RCC 7860 (cell line): ENCODE results near the gene SFTA2.
"Not testable (repeated sequence)": the region's sequence is repeated elsewhere in the genome, so short reads cannot be mapped to it uniquely, and the experiment has no call there.

Experiments
- DNase-seq: peaks from one replicate; pipeline ENCODE4 v3.0.0-alpha.2; 2015; ENCODE audit warnings: low spot score
- FAIRE-seq: peaks from 2 replicates; lab custom pipeline; 2012; peaks lifted over from hg19 to GRCh38; lab: Jason Lieb, UNC

Gene SFTA2

DNA sequence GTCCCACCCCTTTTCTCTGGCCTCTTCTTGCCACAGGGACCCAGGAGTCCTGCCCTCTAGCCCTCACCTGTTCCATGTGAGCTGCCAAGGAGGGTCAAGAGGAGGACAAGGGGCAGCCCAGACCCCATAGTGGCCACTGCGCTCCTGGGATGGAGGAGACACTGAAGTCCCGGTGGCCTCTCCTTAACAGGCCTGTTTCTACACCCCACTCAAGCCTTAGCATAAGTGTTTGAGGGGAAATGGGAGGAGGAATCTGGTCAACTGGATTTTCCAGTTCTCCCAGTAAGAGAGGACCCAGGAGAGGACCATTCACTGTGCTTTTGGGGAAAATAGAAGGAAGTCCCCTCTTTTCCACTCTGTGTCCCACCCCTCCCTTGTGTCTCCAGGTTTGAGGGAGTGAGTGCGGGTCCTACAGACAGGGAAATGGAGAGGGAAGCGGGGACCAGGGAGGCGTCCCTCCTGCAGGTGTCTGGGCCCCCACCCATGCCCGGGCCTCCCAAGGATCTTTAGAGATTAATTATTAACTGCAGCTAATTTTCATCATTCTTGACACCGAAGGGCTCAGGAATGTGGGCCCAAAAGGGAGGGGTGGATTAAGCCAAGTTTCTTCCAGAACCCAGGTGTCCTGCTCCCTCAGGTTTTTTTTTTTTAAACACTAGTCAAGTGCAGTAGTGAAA, at the start of gene SFTA2:
SFTA2 (minus strand) TSS at position 202 of the 677 bp plus-strand sequence; CDS start at position 128, 74 bp downstream.
- no peak for DNase-seq
- no peak for FAIRE-seq

DNA sequence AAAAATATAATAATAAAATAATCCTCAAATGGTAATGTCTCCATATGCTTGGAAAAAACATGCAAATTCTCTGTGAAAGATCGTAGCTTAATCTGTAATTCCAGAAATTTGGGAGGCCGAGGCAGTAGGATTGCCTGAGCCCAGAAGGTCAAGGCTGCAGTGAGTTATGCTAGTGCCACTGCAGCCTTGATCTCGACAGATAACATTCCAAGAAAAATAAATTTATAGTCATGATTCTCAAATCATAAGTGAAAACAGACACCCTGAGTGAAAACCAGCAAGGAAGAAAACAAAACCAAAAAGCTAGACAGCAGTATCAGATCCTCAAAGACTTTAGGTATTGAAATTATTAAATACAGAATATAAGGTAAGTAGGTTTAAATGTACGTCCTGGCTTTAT, 47.7 kb upstream of the SFTA2 start:
- no peak for FAIRE-seq
- DNase-seq = no peak

- FAIRE-seq = no peak
These were observed 47.2 kb upstream of the SFTA2 start for GRCh38 chr6:30979141-30979540.

GRCh38 chr6:30974490-30975252, 42.7 kb upstream of the SFTA2 start:
- FAIRE-seq = no peak

More at GRCh38 chr6:30979141-30979540, 47.2 kb upstream of the SFTA2 start:
- DNase-seq = no peak

GRCh38 chr6:30972816-30973215, 40.8 kb upstream of the SFTA2 start:
- no peak for FAIRE-seq
- no peak for DNase-seq

More at GRCh38 chr6:30974490-30975252, 42.7 kb upstream of the SFTA2 start:
- no peak for DNase-seq

DNA sequence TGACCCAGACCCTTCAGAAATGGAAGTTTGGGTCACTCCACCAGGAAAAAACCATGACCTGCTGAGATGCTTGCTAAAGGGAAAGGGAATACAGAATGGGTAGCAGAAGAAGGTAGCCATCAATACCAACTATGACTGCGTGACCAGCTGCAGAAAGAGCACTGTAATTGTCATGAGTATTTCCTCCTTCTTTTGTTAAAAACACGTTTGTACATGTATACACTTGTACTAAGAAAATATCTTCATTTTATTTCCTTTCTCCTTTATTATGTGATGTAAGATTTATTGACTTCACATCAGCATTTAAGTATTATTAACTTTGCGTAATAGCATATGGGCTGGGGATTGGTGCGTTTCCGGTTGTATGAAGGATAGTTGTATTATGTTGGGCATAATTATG, 39.0 kb upstream of the SFTA2 start:
- FAIRE-seq = no peak
- DNase-seq = no peak

- not testable (repeated sequence) for FAIRE-seq, DNase-seq
These were observed 37.2 kb upstream of the SFTA2 start for GRCh38 chr6:30969171-30969570.

DNA sequence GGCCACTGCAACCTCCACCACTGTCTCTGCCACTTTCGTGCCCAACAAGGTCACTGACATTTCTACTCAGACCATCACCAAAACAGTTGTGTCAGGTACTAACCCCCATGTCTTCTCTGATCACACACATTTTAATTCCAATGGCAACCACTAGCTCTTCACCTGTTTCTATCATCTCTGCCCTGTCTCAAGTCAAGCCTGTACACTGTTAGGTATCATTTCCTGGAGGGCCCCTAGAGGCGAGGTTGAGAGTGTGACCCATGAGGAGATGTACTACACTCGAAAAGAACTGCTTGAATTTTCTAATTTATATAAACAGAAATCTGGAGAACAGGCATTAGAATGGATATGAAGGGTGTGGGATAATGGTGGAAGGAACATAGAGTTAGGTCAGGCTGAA, 34.2 kb upstream of the SFTA2 start:
- no peak for DNase-seq

GRCh38 chr6:30965140-30965601, 33.2 kb upstream of the SFTA2 start:
- DNase-seq = no peak
- FAIRE-seq = no peak

More for the DNA sequence above, 34.2 kb upstream of the SFTA2 start:
- no peak for FAIRE-seq

DNA sequence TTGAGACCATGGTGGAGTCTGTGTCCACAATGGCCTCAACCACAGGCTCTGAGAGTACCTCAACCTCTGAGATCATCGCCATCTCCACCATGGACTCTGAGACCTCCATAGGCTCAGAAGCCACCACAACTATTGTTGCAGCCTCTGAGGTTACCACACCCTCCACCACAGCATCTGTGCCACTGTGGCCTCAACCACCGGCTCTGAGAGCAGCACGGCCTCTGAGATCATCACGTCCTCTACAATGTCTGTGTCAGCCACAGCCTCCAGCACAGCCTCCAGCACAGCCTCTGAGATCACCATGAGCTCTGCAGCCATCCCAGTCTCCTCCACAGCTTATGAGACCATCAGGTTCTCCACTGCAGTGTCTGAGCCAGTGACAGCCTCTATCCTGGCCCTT, 32.1 kb upstream of the SFTA2 start:
- no peak for FAIRE-seq
- DNase-seq = no peak

GRCh38 chr6:30963641-30964040, 31.7 kb upstream of the SFTA2 start:
- FAIRE-seq (no peak), DNase-seq (no peak)

GRCh38 chr6:30962716-30963115, 30.7 kb upstream of the SFTA2 start:
- FAIRE-seq = no peak
- DNase-seq = no peak

DNA sequence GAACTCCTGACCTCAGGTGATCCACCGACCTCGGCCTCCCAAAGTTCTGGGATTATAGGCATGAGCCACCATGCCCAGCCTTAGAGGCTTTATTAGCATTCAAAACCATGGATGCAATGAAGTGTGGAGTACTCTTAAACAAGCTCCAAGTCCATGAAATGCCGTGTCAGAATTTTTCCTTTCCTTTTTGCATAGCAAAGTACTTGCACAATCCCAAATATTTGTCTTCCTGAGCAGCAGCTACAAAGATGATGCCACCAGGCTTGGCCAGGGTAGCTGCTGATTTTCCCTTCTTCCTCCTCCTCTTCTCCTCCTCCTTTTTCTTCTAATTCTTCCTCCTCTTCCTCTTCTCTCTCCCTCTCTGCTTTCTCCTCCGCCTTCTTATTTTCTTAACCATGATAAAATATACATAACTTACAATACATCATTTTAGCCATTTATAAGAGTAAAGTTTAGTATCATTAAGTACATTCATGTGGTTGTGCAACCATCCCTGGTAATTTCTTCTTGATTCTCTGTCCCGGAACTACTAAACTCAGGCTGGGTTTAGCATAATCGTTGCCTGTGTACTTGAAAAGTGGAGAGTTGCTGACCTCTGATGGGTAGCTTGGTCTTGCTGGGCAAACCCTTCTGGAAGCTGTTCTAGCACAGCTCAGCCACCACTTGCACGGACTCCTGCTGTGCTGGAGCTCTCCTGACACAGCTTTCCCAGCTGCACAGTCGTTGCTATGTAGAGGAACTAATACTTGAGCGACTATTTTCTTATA, 29.1 kb upstream of the SFTA2 start:
- no peak for FAIRE-seq
- no peak for DNase-seq

DNA sequence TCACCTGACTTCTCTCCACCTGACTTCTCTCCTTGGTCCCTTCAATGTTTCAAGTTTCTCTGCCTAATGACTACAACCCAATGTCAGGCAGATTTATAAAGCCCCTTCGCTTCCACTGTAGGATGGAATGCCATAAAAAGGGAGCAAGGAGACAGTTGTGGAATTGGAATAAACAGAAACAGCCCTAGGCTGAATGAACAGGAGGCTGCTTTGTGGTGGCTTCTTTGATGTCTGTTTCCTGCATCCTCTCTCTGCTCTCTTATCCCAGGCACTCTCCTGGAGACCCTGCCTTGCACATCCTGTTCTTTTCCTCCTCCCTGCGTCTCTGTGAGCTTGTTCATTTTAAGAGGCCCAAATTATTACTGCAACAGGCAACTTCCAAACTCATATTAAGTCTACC, 25.7 kb upstream of the SFTA2 start:
- DNase-seq (no peak), FAIRE-seq (no peak)

GRCh38 chr6:30955367-30956042, 23.5 kb upstream of the SFTA2 start:
- FAIRE-seq (no peak), DNase-seq (no peak)

DNA sequence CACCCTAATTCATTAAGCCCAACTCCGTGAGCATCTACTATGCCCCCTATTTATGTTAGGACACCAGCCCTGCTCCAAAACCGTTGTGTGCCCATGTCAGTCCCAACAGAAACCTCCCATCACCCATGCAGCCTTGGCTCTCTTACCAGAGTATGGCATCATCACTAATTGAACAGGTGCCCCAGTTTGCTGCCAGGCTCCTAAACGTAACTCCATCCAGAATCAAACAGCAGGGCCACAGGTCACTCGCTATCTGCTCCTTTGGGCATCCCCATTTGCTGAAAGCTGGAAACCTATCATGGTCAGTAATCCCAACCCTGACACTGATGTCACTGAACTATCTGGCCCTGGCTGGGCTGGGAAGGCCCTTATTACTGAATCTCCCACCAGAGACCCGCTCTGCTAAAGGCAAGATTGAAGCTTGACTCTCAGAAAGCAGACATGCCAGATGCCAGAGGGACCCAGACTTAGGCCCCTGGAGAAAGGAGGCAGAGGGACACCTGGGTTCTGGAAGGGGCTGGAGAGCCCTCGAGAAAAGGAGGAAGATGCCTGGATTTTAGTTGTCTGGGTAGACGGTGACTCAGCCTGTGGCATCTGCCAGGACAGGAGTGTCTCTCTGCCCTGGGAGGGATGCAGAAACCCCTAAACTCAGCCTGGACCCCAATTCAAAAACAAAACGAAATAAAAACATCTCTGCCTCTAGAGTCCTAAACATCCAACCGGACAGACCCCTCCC, 22.8 kb upstream of the SFTA2 start:
- DNase-seq (no peak), FAIRE-seq (no peak)

- no peak for DNase-seq
- no peak for FAIRE-seq
These were observed 20.0 kb upstream of the SFTA2 start for GRCh38 chr6:30951907-30952469.

DNA sequence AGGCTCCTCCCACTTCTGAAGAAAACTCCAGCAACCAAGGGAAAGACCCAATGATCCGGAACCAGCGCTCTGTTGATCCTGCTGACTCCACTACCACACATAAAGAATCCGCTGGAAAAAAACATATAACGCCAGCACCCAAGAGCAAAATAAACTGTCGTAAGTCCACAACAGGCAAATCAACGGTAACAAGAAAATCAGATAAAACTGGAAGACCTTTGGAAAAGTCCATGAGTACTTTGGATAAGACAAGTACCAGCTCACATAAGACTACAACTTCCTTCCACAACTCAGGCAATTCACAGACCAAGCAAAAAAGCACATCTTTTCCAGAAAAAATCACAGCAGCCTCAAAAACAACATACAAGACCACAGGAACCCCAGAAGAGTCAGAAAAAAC, 16.8 kb upstream of the SFTA2 start:
- DNase-seq (no peak), FAIRE-seq (no peak)

DNA sequence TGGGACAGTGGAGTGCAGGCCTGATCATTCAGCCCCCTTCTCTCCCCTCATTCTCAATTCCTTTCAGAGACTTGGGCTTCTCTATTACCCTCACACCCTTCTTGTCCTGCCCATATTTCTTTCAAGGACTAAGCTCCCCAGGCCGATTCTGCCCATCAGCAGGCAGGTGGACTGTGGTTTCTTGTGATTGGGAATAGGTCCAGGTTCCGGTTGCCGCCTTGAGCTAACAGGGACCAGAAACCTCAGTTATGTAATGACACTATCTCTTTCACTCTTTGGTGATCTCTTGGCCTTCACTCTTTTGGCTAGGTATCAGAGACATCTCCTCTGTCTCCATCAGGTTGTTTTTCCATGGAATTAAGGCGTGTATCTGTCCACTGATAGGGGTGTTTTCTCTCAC, 15.3 kb upstream of the SFTA2 start:
- DNase-seq (no peak), FAIRE-seq (no peak)

GRCh38 chr6:30945281-30945680, 13.3 kb upstream of the SFTA2 start:
- FAIRE-seq = no peak
- DNase-seq = no peak
